Fibroblast of skin of right biceps (primary cell): ENCODE measurements around the gene HPCAL1.
"Not testable (repeated sequence)": the region's sequence is repeated elsewhere in the genome, so short reads cannot be mapped to it uniquely, and the experiment has no call there.

Experiments
- DNase-seq: peaks from one replicate; pipeline ENCODE4 v3.0.0-alpha.2; 2013

HPCAL1 gene

GRCh38 chr2:10448576-10449485 lies 146.1 kb downstream of the HPCAL1 start:
- peak; percentile 21 for DNase-seq

- DNase-seq = no peak
Observed at GRCh38 chr2:10449486-10449831, 146.8 kb downstream of the HPCAL1 start.

- DNase-seq = no peak
Observed at GRCh38 chr2:10449838-10450691, 147.4 kb downstream of the HPCAL1 start.

- no peak for DNase-seq
Observed at GRCh38 chr2:10451819-10452218, 149.1 kb downstream of the HPCAL1 start.

GRCh38 chr2:10452312-10452711 lies 149.6 kb downstream of the HPCAL1 start:
- DNase-seq = peak; percentile 67

GRCh38 chr2:10452956-10453904 lies 150.5 kb downstream of the HPCAL1 start:
- DNase-seq = no peak

- no peak for DNase-seq
Observed at GRCh38 chr2:10453905-10454298, 151.2 kb downstream of the HPCAL1 start.

GRCh38 chr2:10454505-10454904 lies 151.8 kb downstream of the HPCAL1 start:
- DNase-seq = no peak

GRCh38 chr2:10457195-10457594 lies 154.5 kb downstream of the HPCAL1 start:
- not testable (repeated sequence) for DNase-seq

- peak; percentile 13 for DNase-seq
Observed at GRCh38 chr2:10457846-10458598, 155.3 kb downstream of the HPCAL1 start.

GRCh38 chr2:10460366-10460796 lies 157.7 kb downstream of the HPCAL1 start:
- DNase-seq = no peak

GRCh38 chr2:10462178-10463083 lies 159.7 kb downstream of the HPCAL1 start:
- no peak for DNase-seq

- no peak for DNase-seq
Observed at GRCh38 chr2:10465910-10466309, 163.2 kb downstream of the HPCAL1 start.

GRCh38 chr2:10466801-10467200 lies 164.1 kb downstream of the HPCAL1 start:
- DNase-seq = no peak

- DNase-seq = no peak
Observed at GRCh38 chr2:10467401-10467800, 164.7 kb downstream of the HPCAL1 start.

- no peak for DNase-seq
Observed at GRCh38 chr2:10469301-10469700, 166.6 kb downstream of the HPCAL1 start.

GRCh38 chr2:10469955-10470608 lies 167.4 kb downstream of the HPCAL1 start:
- no peak for DNase-seq

GRCh38 chr2:10471046-10471571 lies 168.4 kb downstream of the HPCAL1 start:
- DNase-seq = no peak

- DNase-seq = no peak
Observed at GRCh38 chr2:10471955-10472354, 169.3 kb downstream of the HPCAL1 start.
